NCI-H446 (cell line): ENCODE measurements around the gene SOX8.
"Not testable (repeated sequence)": the region's sequence is repeated elsewhere in the genome, so short reads cannot be mapped to it uniquely, and the experiment has no call there.

Experiments
- DNase-seq, 2 experiments: peaks; one replicate each; lab custom pipeline; 2025; lab: John Stamatoyannopoulos, UW

SOX8 gene

GRCh38 chr16:1007284-1007850 is 25.8 kb downstream of the SOX8 start:
- no peak for DNase-seq

- no peak for DNase-seq
These were observed 26.5 kb downstream of the SOX8 start for GRCh38 chr16:1008085-1008484.

- no peak for DNase-seq
These were observed 28.0 kb downstream of the SOX8 start for GRCh38 chr16:1009358-1010150.

GRCh38 chr16:1010251-1010650 is 28.7 kb downstream of the SOX8 start:
- DNase-seq = no peak

- no peak for DNase-seq
These were observed 29.2 kb downstream of the SOX8 start for GRCh38 chr16:1010815-1011214.

- no peak for DNase-seq
These were observed 29.9 kb downstream of the SOX8 start for GRCh38 chr16:1011316-1012082.

- no peak for DNase-seq
These were observed 30.6 kb downstream of the SOX8 start for GRCh38 chr16:1012135-1012534.

- no peak for DNase-seq
These were observed 31.4 kb downstream of the SOX8 start for GRCh38 chr16:1012722-1013592.

GRCh38 chr16:1013593-1013900 is 32.0 kb downstream of the SOX8 start:
- DNase-seq = no peak

- no peak for DNase-seq
These were observed 32.7 kb downstream of the SOX8 start for GRCh38 chr16:1014221-1014620.

GRCh38 chr16:1014771-1015495 is 33.4 kb downstream of the SOX8 start:
- DNase-seq = no peak

GRCh38 chr16:1018447-1019198 is 37.1 kb downstream of the SOX8 start:
- no peak for DNase-seq

GRCh38 chr16:1019231-1020090 is 37.9 kb downstream of the SOX8 start:
- no peak for DNase-seq

GRCh38 chr16:1020091-1020399 is 38.5 kb downstream of the SOX8 start:
- DNase-seq = no peak

GRCh38 chr16:1020591-1020990 is 39.0 kb downstream of the SOX8 start:
- DNase-seq = no peak

- DNase-seq = no peak
These were observed 40.1 kb downstream of the SOX8 start for GRCh38 chr16:1021553-1022160.

- DNase-seq = no peak
These were observed 40.9 kb downstream of the SOX8 start for GRCh38 chr16:1022466-1022865.

- DNase-seq = no peak
These were observed 42.6 kb downstream of the SOX8 start for GRCh38 chr16:1024138-1024537.

GRCh38 chr16:1025183-1025809 is 43.7 kb downstream of the SOX8 start:
- not testable (repeated sequence) for DNase-seq
